ENCODE results near the gene FHOD3. TPM values are rescaled to one million over a fixed set of nuclear protein-coding genes. Genes with fewer than 3 reads are reported as not detected.

The FHOD3 gene
- total and polyA plus RNA-seq, 2 donors: 0.90 to 4.1 TPM

DNA sequence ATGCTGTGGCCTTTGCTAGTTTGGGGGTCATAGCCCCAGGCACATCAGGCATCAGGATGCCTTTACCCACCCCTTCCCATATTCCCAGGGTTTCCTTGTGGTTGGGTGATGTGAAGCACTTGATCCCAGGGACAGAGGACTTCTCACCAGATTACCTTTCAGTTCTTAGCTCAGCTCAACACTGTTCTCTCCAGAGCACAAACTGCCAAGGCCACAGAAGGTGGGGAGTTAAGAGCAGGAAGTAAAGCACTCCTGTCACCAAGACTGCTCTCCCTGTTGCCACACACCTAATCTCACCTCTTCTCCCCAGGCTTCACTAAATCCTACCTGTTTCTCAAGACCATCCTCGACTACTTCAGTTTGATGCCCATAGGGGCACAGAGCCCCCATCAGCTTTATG lies 25.9 kb downstream of the FHOD3 start:
- no peak for DNase-seq (ENCODE audit: low read depth in 6 of 9, low spot score in 9 of 9)
- Histone ChIP-seq H3K36me3 (ENCODE audit: control insufficient read depth in 2 of 2, insufficient read depth in 2 of 2, low read length in 1 of 2) (no peaks in the 10 kb centered on the region), H3K4me1 (ENCODE audit: control insufficient read depth in 2 of 2, insufficient read depth in 2 of 2, low read length in 2 of 2) (no peaks in the 10 kb centered on the region), H3K9me3 (ENCODE audit: control insufficient read depth in 2 of 2, insufficient read depth in 1 of 2, low read length in 1 of 2) (no peaks in the 10 kb centered on the region), H3K27ac (ENCODE audit: low read depth in 1 of 2, low read length in 1 of 2) (no peak overlapping the region), H3K27me3 (ENCODE audit: control insufficient read depth in 2 of 2, insufficient read depth in 1 of 2, low read length in 1 of 2) (no peaks in the 10 kb centered on the region), H3K4me3 (ENCODE audit: low read length in 2 of 2) (no peak overlapping the region)
- 76% methylated on average over 1 of the region's 1 CpG for WGBS

DNA sequence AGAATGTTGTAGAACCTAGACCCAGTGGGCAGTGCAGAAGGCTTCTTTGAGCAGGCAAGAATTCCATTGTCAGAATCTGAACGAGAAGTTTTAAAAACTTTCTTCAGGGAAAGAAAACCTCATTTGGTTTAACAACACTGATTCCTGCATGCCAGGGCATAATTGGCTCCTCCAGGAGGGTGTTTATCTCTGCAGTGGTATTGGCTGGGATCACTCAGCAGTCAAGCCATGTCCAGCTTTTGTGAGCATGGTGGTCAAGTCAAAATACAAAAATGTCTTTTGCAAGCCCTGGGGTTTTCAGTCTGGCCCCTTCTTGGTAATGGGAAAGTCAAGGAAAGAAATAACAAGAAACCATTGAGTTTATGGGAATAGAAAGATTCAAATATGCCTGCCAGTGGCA lies 28.3 kb downstream of the FHOD3 start:
- no peaks in the 10 kb centered on the region for H3K27me3 ChIP-seq (ENCODE audit: control insufficient read depth in 2 of 2, insufficient read depth in 1 of 2, low read length in 1 of 2)
- no peaks in the 10 kb centered on the region for H3K36me3 ChIP-seq (ENCODE audit: control insufficient read depth in 2 of 2, insufficient read depth in 2 of 2, low read length in 1 of 2)
- no peak overlapping the region for H3K27ac ChIP-seq (ENCODE audit: low read depth in 1 of 2, low read length in 1 of 2)
- WGBS: 92% methylated on average over 1 of the region's 1 CpG
- DNase-seq (ENCODE audit: low read depth in 6 of 9, low spot score in 9 of 9): no peak
- H3K4me1 ChIP-seq (ENCODE audit: control insufficient read depth in 2 of 2, insufficient read depth in 2 of 2, low read length in 2 of 2): no peaks in the 10 kb centered on the region
- no peak overlapping the region for H3K4me3 ChIP-seq (ENCODE audit: low read length in 2 of 2)
- H3K9me3 ChIP-seq (ENCODE audit: control insufficient read depth in 2 of 2, insufficient read depth in 1 of 2, low read length in 1 of 2): no peaks in the 10 kb centered on the region

DNA sequence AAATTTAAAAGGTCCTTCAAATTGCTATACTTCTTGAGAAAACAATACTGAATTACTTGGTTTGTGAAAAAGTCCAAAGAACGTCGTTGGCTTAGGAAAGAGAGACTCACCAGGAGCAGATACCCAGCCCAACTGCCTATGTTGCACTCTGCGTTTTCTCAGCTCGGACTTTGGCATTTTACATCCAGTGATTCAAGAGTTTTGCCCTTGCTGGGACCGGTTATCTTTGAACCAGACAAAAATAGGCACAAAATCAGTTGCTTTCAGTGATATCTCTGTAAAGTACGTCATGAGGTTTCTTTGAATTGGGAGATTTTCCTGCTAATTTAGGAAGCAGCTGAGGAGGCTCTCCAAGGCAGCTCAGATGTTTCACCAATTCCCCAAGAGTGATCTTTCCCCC lies 29.3 kb downstream of the FHOD3 start:
- Histone ChIP-seq H3K4me1 (ENCODE audit: control insufficient read depth in 2 of 2, insufficient read depth in 2 of 2, low read length in 2 of 2) (no peaks in the 10 kb centered on the region), H3K9me3 (ENCODE audit: control insufficient read depth in 2 of 2, insufficient read depth in 1 of 2, low read length in 1 of 2) (no peaks in the 10 kb centered on the region), H3K36me3 (ENCODE audit: control insufficient read depth in 2 of 2, insufficient read depth in 2 of 2, low read length in 1 of 2) (no peaks in the 10 kb centered on the region), H3K4me3 (ENCODE audit: low read length in 2 of 2) (no peak overlapping the region), H3K27ac (ENCODE audit: low read depth in 1 of 2, low read length in 1 of 2) (no peak overlapping the region), H3K27me3 (ENCODE audit: control insufficient read depth in 2 of 2, insufficient read depth in 1 of 2, low read length in 1 of 2) (no peaks in the 10 kb centered on the region)
- DNase-seq (ENCODE audit: low read depth in 6 of 9, low spot score in 9 of 9): no peak
- WGBS: 94% methylated on average over 6 of the region's 6 CpGs

DNA sequence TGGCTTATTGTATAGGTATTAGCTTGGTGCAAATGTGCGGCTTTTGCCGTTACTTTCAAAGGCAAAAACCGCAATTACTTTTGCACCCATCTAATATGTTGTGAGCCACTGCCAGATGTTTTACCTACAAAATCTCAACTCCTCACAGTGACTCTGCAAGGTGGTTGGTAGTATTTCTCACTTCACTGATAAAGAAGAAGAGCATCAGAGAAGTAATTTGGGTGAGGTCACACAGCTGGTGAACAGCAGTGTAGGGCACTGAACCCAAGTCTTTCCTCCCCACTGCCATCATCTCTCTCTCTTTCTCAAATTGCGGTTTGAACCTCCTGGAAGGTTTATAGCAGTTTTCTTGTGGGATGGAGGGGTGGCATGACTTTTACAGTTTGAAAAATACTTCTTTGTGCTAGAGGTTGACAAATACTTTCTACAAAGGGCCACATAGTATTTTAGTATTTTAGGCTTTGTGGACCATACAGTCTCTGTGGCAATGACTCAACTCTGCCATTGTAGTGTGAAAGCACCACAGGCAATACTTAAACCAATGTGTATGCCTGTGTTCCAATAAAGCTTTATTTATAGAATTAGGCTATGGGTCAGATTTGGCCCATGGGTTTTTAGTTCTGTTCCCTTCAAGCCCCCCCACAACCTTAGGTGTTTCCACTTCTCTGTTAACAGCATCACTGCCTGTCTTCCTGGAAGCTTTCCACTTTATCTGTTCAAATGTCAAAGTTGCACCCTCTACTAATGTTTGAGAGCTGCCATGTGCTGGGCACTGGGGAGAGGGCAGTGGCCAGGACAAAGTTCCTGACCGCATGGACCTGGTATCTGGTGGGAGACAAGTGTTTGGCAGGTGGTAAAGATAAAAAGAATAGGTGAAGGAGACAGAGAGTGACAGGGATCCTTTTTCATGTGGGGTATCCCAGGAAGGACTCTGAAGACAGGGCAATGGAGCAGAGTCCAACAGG lies 30.1 kb downstream of the FHOD3 start:
- no peak for DNase-seq (ENCODE audit: low read depth in 6 of 9, low spot score in 9 of 9)
- 86% methylated on average over 5 of the region's 5 CpGs for WGBS
- Histone ChIP-seq H3K4me3 (ENCODE audit: low read length in 2 of 2) (no peak overlapping the region), H3K9me3 (ENCODE audit: control insufficient read depth in 2 of 2, insufficient read depth in 1 of 2, low read length in 1 of 2) (no peaks in the 10 kb centered on the region), H3K27me3 (ENCODE audit: control insufficient read depth in 2 of 2, insufficient read depth in 1 of 2, low read length in 1 of 2) (no peaks in the 10 kb centered on the region), H3K36me3 (ENCODE audit: control insufficient read depth in 2 of 2, insufficient read depth in 2 of 2, low read length in 1 of 2) (no peaks in the 10 kb centered on the region), H3K4me1 (ENCODE audit: control insufficient read depth in 2 of 2, insufficient read depth in 2 of 2, low read length in 2 of 2) (no peaks in the 10 kb centered on the region), H3K27ac (ENCODE audit: low read depth in 1 of 2, low read length in 1 of 2) (no peak overlapping the region)

DNA sequence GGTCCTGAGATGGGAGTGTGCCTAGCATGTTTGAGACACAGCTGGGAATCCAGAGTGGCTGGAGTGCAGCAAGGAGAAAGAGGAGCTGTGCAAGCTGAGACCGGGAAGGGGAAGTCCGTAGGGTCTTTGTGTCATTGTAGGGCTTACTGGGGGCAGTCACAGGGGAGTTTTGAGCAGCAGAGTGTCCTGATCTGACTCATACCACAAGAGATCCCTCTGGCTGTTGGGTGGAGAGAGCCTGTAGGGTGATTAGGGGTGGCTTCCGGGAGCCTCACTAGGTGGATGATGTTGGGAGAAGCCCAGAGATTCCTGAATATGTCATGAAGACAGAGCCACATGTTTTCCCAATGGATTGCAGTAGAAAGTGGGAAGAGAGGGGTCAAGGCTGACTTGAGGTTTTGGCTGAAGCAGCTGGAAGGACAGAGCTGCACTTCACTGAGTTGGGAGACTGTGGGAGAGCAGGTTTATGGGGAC lies 30.9 kb downstream of the FHOD3 start:
- Histone ChIP-seq H3K4me3 (ENCODE audit: low read length in 2 of 2) (no peak overlapping the region), H3K27me3 (ENCODE audit: control insufficient read depth in 2 of 2, insufficient read depth in 1 of 2, low read length in 1 of 2) (no peaks in the 10 kb centered on the region), H3K36me3 (ENCODE audit: control insufficient read depth in 2 of 2, insufficient read depth in 2 of 2, low read length in 1 of 2) (no peaks in the 10 kb centered on the region), H3K27ac (ENCODE audit: low read depth in 1 of 2, low read length in 1 of 2) (no peak overlapping the region), H3K4me1 (ENCODE audit: control insufficient read depth in 2 of 2, insufficient read depth in 2 of 2, low read length in 2 of 2) (no peaks in the 10 kb centered on the region), H3K9me3 (ENCODE audit: control insufficient read depth in 2 of 2, insufficient read depth in 1 of 2, low read length in 1 of 2) (no peaks in the 10 kb centered on the region)
- DNase-seq (ENCODE audit: low read depth in 6 of 9, low spot score in 9 of 9): no peak
- 92% methylated on average over 3 of the region's 3 CpGs for WGBS

DNA sequence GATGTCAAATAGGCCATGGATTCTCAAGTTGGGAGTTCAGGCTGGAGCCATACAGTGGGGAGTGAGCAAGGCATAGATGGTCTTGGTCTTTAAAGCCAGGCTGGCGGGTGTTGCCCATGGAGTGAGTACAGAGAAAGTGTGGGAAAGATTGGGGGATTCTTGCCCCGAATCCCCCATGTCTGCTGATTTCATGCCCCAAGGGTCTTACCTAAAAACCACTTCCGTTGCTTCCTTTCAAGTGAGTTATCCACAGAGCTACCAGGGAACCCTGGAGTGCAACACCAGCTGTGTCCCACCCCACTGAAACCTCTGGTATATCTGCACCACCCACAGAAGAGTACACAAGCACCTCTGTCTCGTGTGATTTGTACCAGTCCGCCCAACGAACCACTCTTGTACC lies 31.4 kb downstream of the FHOD3 start:
- Histone ChIP-seq H3K27me3 (ENCODE audit: control insufficient read depth in 2 of 2, insufficient read depth in 1 of 2, low read length in 1 of 2) (no peaks in the 10 kb centered on the region), H3K27ac (ENCODE audit: low read depth in 1 of 2, low read length in 1 of 2) (no peak overlapping the region), H3K9me3 (ENCODE audit: control insufficient read depth in 2 of 2, insufficient read depth in 1 of 2, low read length in 1 of 2) (no peaks in the 10 kb centered on the region), H3K4me3 (ENCODE audit: low read length in 2 of 2) (no peak overlapping the region), H3K4me1 (ENCODE audit: control insufficient read depth in 2 of 2, insufficient read depth in 2 of 2, low read length in 2 of 2) (no peaks in the 10 kb centered on the region), H3K36me3 (ENCODE audit: control insufficient read depth in 2 of 2, insufficient read depth in 2 of 2, low read length in 1 of 2) (no peaks in the 10 kb centered on the region)
- no peak for DNase-seq (ENCODE audit: low read depth in 6 of 9, low spot score in 9 of 9)
- 95% methylated on average over 6 of the region's 6 CpGs for WGBS

DNA sequence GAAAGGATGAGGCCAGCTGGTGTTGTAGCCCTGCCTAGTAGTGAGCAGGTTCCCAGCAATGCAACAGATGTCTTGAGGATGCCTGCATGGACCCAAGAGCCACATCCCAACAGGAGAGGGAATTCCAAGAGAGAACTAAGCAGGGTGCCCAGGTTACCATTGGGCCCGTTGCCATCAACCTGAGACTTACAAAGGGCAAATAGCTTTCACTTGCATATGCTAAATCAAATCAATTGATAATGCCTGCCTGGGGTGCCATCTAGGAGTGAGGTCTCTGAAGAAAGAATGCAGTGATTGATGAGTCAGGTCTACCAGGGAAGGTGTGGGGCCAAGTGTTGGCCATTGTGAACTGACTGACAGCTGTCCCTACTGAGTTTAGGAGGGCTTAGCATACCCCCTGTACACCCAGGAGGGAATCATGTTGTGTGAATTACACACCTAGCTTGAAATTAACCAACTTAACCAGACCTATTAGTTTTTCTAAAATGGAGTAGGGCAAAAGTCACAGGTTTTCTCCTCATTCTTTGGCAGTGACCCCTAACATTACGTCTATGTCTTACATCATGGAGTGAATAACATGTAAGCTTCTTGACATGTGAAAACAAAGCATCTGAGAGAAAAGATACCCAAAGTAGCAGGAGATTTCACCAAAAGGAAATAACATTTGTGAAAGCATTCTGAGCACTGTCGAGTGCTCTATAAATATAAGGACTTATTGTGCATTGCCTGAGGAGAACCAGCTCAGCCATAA lies 32.3 kb downstream of the FHOD3 start:
- no peak for DNase-seq (ENCODE audit: low read depth in 6 of 9, low spot score in 9 of 9)
- H3K27ac ChIP-seq (ENCODE audit: low read depth in 1 of 2, low read length in 1 of 2): no peak overlapping the region
- H3K4me3 ChIP-seq (ENCODE audit: low read length in 2 of 2): no peak overlapping the region
- no peaks in the 10 kb centered on the region for H3K4me1 ChIP-seq (ENCODE audit: control insufficient read depth in 2 of 2, insufficient read depth in 2 of 2, low read length in 2 of 2)
- H3K9me3 ChIP-seq (ENCODE audit: control insufficient read depth in 2 of 2, insufficient read depth in 1 of 2, low read length in 1 of 2): no peaks in the 10 kb centered on the region
- H3K36me3 ChIP-seq (ENCODE audit: control insufficient read depth in 2 of 2, insufficient read depth in 2 of 2, low read length in 1 of 2): no peaks in the 10 kb centered on the region
- 90% methylated on average over 3 of the region's 3 CpGs for WGBS
- H3K27me3 ChIP-seq (ENCODE audit: control insufficient read depth in 2 of 2, insufficient read depth in 1 of 2, low read length in 1 of 2): no peaks in the 10 kb centered on the region

DNA sequence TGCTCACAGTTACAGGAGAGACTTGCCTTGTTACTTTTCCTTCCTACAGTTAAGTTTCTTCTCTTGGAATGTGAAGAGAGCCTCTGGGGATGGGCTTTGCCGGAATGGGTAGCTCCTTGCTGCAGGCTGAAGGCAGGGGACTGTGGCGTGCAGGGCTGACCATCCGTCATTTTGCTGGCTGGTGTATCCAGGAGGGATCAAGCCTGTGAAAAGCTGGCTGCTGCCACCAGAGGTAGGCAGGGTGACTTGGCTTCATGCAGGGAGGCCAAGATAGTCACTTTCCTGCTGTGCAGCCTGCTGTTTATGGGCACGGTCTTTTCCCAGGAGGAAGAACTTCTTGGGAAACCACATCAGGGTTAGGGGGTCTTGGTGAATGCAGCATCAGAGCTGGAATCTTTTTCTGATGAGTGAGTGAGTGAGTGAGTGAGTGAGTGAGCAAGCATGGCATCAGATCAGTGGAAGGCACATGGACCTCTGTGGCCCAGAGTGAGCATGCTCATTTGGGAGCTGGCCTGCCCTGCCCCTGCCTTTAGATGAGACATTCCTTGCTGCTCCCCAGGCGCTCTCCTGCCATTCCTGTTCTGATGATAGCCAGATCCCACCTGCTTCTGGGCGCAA lies 33.0 kb downstream of the FHOD3 start:
- Histone ChIP-seq H3K36me3 (ENCODE audit: control insufficient read depth in 2 of 2, insufficient read depth in 2 of 2, low read length in 1 of 2) (no peaks in the 10 kb centered on the region), H3K4me3 (ENCODE audit: low read length in 2 of 2) (no peak overlapping the region), H3K4me1 (ENCODE audit: control insufficient read depth in 2 of 2, insufficient read depth in 2 of 2, low read length in 2 of 2) (no peaks in the 10 kb centered on the region), H3K9me3 (ENCODE audit: control insufficient read depth in 2 of 2, insufficient read depth in 1 of 2, low read length in 1 of 2) (no peaks in the 10 kb centered on the region), H3K27ac (ENCODE audit: low read depth in 1 of 2, low read length in 1 of 2) (no peak overlapping the region), H3K27me3 (ENCODE audit: control insufficient read depth in 2 of 2, insufficient read depth in 1 of 2, low read length in 1 of 2) (no peaks in the 10 kb centered on the region)
- DNase-seq (ENCODE audit: low read depth in 6 of 9, low spot score in 9 of 9): no peak
- 89% methylated on average over 6 of the region's 6 CpGs for WGBS

DNA sequence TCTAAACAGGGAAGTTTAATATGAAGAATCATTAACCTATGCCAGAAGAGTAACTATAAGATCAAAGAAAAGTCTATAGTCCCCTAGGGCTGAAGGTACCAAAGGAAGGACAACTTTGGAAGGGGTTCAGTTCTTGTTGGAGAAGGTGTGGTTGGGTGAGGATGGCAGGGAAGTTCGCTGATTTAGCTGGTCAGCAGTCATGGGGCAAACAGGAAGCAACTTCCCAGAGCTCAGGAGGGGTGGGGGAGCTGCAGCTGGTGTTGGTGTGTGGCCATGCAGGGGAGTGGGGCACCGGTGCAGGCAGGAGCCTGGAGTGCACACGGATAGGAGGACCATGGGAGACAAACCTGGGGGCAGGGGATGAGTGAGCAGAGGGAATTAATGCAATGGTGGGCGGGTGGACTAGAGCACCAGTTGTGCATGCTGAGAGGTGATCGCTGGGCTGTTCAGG lies 34.0 kb downstream of the FHOD3 start:
- H3K27me3 ChIP-seq (ENCODE audit: control insufficient read depth in 2 of 2, insufficient read depth in 1 of 2, low read length in 1 of 2): no peaks in the 10 kb centered on the region
- no peaks in the 10 kb centered on the region for H3K36me3 ChIP-seq (ENCODE audit: control insufficient read depth in 2 of 2, insufficient read depth in 2 of 2, low read length in 1 of 2)
- H3K9me3 ChIP-seq (ENCODE audit: control insufficient read depth in 2 of 2, insufficient read depth in 1 of 2, low read length in 1 of 2): no peaks in the 10 kb centered on the region
- H3K27ac ChIP-seq (ENCODE audit: low read depth in 1 of 2, low read length in 1 of 2): no peak overlapping the region
- no peaks in the 10 kb centered on the region for H3K4me1 ChIP-seq (ENCODE audit: control insufficient read depth in 2 of 2, insufficient read depth in 2 of 2, low read length in 2 of 2)
- DNase-seq (ENCODE audit: low read depth in 6 of 9, low spot score in 9 of 9): no peak
- 47% methylated on average over 5 of the region's 5 CpGs for WGBS
- H3K4me3 ChIP-seq (ENCODE audit: low read length in 2 of 2): no peak overlapping the region

Data from thymus (tissue), 11 donors.